GM12878 (cell line): ENCODE data around the gene TH. TPM values are rescaled to one million over a fixed set of nuclear protein-coding genes. Genes with fewer than 3 reads are reported as not detected.
"Not testable (repeated sequence)": the region's sequence is repeated elsewhere in the genome, so short reads cannot be mapped to it uniquely, and the experiment has no call there.

Experiments used
- ATAC-seq: fragments of 200-7000 bp; cut with Tn5 transposase; 3 replicates; pipeline ENCODE4 v1.9.1; 2020; ENCODE audit warnings: mild to moderate bottlenecking, moderate library complexity
- BruUV-seq: library from RNA; stranded (reverse); fragments of 400-500 nt; replicated peaks from 2 replicates; lab custom pipeline; 2021; lab: Mats Ljungman, UMichigan
- CTCF ChIA-PET: fragments of 300-600 bp; sonication (Branson Sonifier 250); formaldehyde crosslinking; extraction: SDS; loops from one replicate; lab custom pipeline; 2021; ENCODE audit warnings: inconsistent platforms; lab: Yijun Ruan, JAX
- POLR2A ChIA-PET: fragments of 350-600 bp; formaldehyde crosslinking; extraction: SDS; loops from one replicate; lab custom pipeline; 2021; ENCODE audit warnings: inconsistent platforms; lab: Charles Lee
- RAD21 ChIA-PET: fragments of 300-600 bp; sonication (Branson Sonifier 250); formaldehyde crosslinking; loops from one replicate; lab custom pipeline; 2023; ENCODE audit warnings: antibody characterized with exemption; ENCODE audit not compliant: unreplicated experiment; lab: Charles Lee
- SMC1A ChIA-PET: fragments of 300-600 bp; sonication (Branson Sonifier 250); formaldehyde crosslinking; loops from one replicate; lab custom pipeline; 2023; ENCODE audit not compliant: unreplicated experiment, uncharacterized antibody; lab: Charles Lee
- DNase-seq: peaks from one replicate; pipeline ENCODE4 v3.0.0-alpha.2; 2011; ENCODE audit warnings: low read depth, low spot score
- FAIRE-seq: peaks from 3 replicates; lab custom pipeline; 2011; peaks lifted over from hg19 to GRCh38; lab: Jason Lieb, UNC
- H2AFZ ChIP-seq: 2 replicates; pipeline ENCODE4 v1.6.0; 2011; ENCODE audit warnings: low read depth, low read length, control low read depth; ENCODE audit not compliant: control insufficient read depth
- H3K27ac ChIP-seq: 2 replicates; pipeline ENCODE4 v1.5.1; 2011; ENCODE audit warnings: control low read depth; ENCODE audit not compliant: control insufficient read depth, insufficient read depth
- H3K27me3 ChIP-seq, 2 experiments: replicated peaks in 1 of 2; 2 replicates each; pipeline versions ENCODE4 v1.6.0 to v1.6.1; 2011; ENCODE audit warnings: low read length in 1 of 2; ENCODE audit not compliant: control insufficient read depth in 2 of 2, insufficient read depth in 2 of 2
- H3K36me3 ChIP-seq, 2 experiments: 2 replicates each; pipeline ENCODE4 v1.5.1; 2011; ENCODE audit warnings: low read length in 1 of 2; ENCODE audit not compliant: control insufficient read depth in 2 of 2, insufficient read depth in 2 of 2
- H3K4me1 ChIP-seq: 2 replicates; pipeline ENCODE4 v1.6.1; 2011; ENCODE audit warnings: mild to moderate bottlenecking, low read length, moderate library complexity, mixed read lengths; ENCODE audit not compliant: control insufficient read depth, insufficient read depth
- H3K4me2 ChIP-seq: 2 replicates; pipeline ENCODE4 v1.6.0; 2011; ENCODE audit warnings: control low read depth; ENCODE audit not compliant: control insufficient read depth, insufficient read depth
- H3K4me3 ChIP-seq: fragments of 200-600 bp; sonication (generic); 2 replicates; pipeline ENCODE4 v1.5.1; 2016
- H3K79me2 ChIP-seq: 2 replicates; pipeline ENCODE4 v1.6.0; 2011; ENCODE audit warnings: low read length; ENCODE audit not compliant: control insufficient read depth, insufficient read depth
- H3K9ac ChIP-seq: 2 replicates; pipeline ENCODE4 v1.8.0; 2011; ENCODE audit warnings: low read length, control low read depth, mixed read lengths; ENCODE audit not compliant: control insufficient read depth, insufficient read depth
- H3K9me3 ChIP-seq: replicated peaks from 3 replicates; pipeline ENCODE4 v1.5.1; 2011; ENCODE audit warnings: mild to moderate bottlenecking, low read length; ENCODE audit not compliant: control insufficient read depth, insufficient read depth
- H4K20me1 ChIP-seq: 2 replicates; pipeline ENCODE4 v1.6.0; 2011; ENCODE audit not compliant: control insufficient read depth, insufficient read depth
- BACH1 ChIP-seq: fragments of 450-650 bp; IDR thresholded peaks from 2 replicates; pipeline ENCODE4 v1.6.1; 2017; ENCODE audit warnings: mild to moderate bottlenecking, borderline replicate concordance
- BHLHE40 ChIP-seq, 2 experiments: fragments of 450-650 bp in 1 of 2; IDR thresholded peaks; 2 replicates each; pipeline ENCODE4 v1.6.1; 2011 to 2017; ENCODE audit warnings: low read depth in 2 of 2, borderline replicate concordance in 1 of 2, improper control_type of control experiment in 1 of 2, low read length in 1 of 2, mild to moderate bottlenecking in 1 of 2
- BMI1 ChIP-seq: fragments of 450-650 bp; IDR thresholded peaks from 2 replicates; pipeline ENCODE4 v1.6.1; 2016; ENCODE audit warnings: mild to moderate bottlenecking, moderate library complexity, borderline replicate concordance
- EED ChIP-seq: sonication (generic); IDR thresholded peaks from 2 replicates; pipeline ENCODE4 v1.6.1; 2016; ENCODE audit warnings: antibody characterized with exemption, low read depth
- RCOR1 ChIP-seq: conservative IDR thresholded peaks from 2 replicates; pipeline ENCODE4 v1.6.1; 2012; ENCODE audit warnings: low read depth, low read length, improper control_type of control experiment
- RUNX3 ChIP-seq: IDR thresholded peaks from 2 replicates; pipeline ENCODE4 v1.6.1; 2012; ENCODE audit warnings: low read length, inconsistent platforms
- SREBF1 ChIP-seq: IDR thresholded peaks from 2 replicates; pipeline ENCODE4 v1.6.1; 2012; ENCODE audit warnings: mild to moderate bottlenecking, low read length
- SRF ChIP-seq, 2 experiments: IDR thresholded peaks; 2 replicates each; pipeline ENCODE4 v1.6.1; 2011; ENCODE audit warnings: low read depth in 2 of 2, low read length in 2 of 2, mild to moderate bottlenecking in 1 of 2, moderate library complexity in 1 of 2
- YY1 ChIP-seq: IDR thresholded peaks from 2 replicates; pipeline ENCODE4 v1.6.1; 2011; ENCODE audit warnings: low read depth, mild to moderate bottlenecking, low read length
- WGBS: methylation state at CpG from one replicate; pipeline ENCODE4 v1.1.6; 2016; ENCODE audit warnings: low lambda C conversion rate; ENCODE audit not compliant: insufficient replicate concordance, insufficient coverage; ENCODE audit errors: missing lambda C conversion rate; 5-methylcytosine and 5-hydroxymethylcytosine counted together
- in situ Hi-C: fragments of 300-500 bp; cut with MboI; formaldehyde crosslinking; loops from 9 replicates; pipeline ENCODE4 v1.14.3; 2018; ENCODE audit warnings: mixed read lengths
- intact Hi-C: fragments of 100-400 bp; cut with micrococcal nuclease; formaldehyde crosslinking; loops from one replicate; pipeline ENCODE4 v1.14.2; 2022; ENCODE audit not compliant: unreplicated experiment
- polyA plus RNA-seq, 11 experiments: library from polyadenylated mRNA; depleted of rRNA in 4 of 11; unstranded in 6 of 11; stranded (reverse) in 5 of 11; fragments of >200 nt; fragmentation: Nextera tagmentation in 4 of 11; fragmentation: Illumina TruSeq in 1 of 11; extraction: Ambion mirVana in 4 of 11; extraction: Trizol in 1 of 11; gene quantifications; 1 replicate in 1 of 11; 2 replicates in 10 of 11; pipeline versions ENCODE4 v1.2.1 to v1.2.3, GENCODE V29; 2011 to 2016; ENCODE audit warnings: inconsistent platforms in 2 of 11, missing spikeins in 2 of 11, low read depth in 1 of 11
- total RNA-seq, 4 experiments: library from RNA; depleted of rRNA in 3 of 4; stranded (reverse); fragments of >200 nt in 3 of 4; fragmentation: Illumina TruSeq in 1 of 4; extraction: Trizol in 1 of 4; gene quantifications; 2 replicates each; pipeline versions ENCODE4 v1.2.1 to v1.2.3, GENCODE V29; 2013 to 2021
- TF ChIP-seq, protein P1 (sequence below): IDR thresholded peaks from 2 replicates; pipeline ENCODE4 v1.6.1; 2011; ENCODE audit warnings: low read depth, mild to moderate bottlenecking, low read length, moderate library complexity, borderline replicate concordance; ENCODE audit errors: extremely low read depth
- TF ChIP-seq, protein P2 (sequence below): fragments of 450-650 bp; IDR thresholded peaks from 2 replicates; pipeline ENCODE4 v1.6.1; 2018; ENCODE audit warnings: mild to moderate bottlenecking, low read depth, moderate library complexity; ENCODE audit not compliant: partially characterized antibody
- TF ChIP-seq, protein P3 (sequence below): IDR thresholded peaks from 2 replicates; pipeline ENCODE4 v1.6.1; 2011; ENCODE audit warnings: mild to moderate bottlenecking, low read depth, low read length, moderate library complexity; ENCODE audit not compliant: insufficient replicate concordance

Gene TH
- total and polyA plus RNA-seq, 10 of the 15 experiments (the other 5 are each of a cell fraction or from before 2014, with no cell fraction given), result not detected

DNA sequence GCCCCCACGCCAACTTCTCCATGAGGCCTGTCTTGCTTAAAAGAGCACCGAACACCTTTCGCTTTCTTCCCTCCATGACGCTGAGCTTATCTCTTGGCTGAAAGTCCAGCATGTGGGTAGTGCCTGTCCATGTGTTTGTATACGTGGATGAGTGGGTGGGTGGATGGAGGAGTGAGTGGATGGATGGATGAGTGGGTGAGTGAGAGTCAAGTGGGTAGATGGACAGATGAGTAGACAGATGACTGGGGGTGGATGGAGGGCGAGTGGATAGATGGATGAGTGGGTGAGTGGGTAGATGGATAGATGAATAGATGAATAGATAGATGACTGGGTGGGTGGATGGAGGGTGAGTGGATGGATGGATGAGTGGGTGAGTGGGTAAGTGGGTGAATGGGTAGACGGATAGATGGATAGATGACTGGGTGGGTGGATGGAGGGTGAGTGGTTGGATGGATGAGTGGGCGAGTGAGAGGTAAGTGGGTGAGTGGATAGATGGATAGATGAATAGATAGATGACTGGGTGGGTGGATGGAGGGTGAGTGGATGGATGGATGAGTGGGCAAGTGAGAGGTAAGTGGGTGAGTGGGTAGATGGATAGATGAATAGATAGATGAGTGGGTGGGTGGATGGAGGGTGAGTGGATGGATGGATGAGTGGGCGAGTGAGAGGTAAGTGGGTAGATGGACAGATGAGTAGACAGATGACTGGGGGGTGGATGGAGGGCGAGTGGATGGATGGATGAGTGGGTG is 46.7 kb downstream of the TH start:
- ATAC-seq, RAD21 ChIA-PET, H4K20me1 ChIP-seq, H3K9me3 ChIP-seq, H3K4me1 ChIP-seq, BruUV-seq, H3K9ac ChIP-seq, H3K27me3 ChIP-seq, DNase-seq, in situ Hi-C loops, H3K36me3 ChIP-seq, H3K27ac ChIP-seq, H3K79me2 ChIP-seq, H3K4me3 ChIP-seq, POLR2A ChIA-PET, H3K4me2 ChIP-seq, FAIRE-seq, intact Hi-C loops, H2AFZ ChIP-seq: not testable (repeated sequence)
- CTCF ChIA-PET, result interaction anchor here (2.7 kb wide), 1 partner anchor 26 kb away, joined by 11 read pairs; no protein-coding TSS in a partner anchor
- WGBS, result 41% methylated on average over 8 of the region's 10 CpGs
- SMC1A ChIA-PET, result interaction anchor here (1.3 kb wide), 1 partner anchor 9 kb away, joined by 3 read pairs; no protein-coding TSS in a partner anchor

DNA sequence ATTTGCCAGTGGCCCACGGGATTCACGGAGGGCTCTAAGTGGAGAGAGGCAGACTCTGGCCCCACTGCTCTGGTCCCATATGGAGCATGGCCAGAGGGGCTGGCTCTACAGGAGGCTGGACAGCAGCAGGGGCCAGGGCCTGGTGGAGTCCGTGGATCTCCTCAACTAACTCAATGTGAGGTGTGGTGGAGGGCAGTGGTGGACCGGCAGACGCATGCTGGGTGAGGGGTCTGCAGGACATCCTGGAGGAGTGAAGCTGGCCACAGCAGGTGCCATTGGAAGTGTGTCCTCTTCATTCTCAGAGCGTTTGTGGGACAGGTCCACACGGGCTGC is 48.0 kb downstream of the TH start:
- no TSS peak for BruUV-seq
- Histone ChIP-seq H2AFZ (no peak overlapping the region), H3K4me3 (no peak overlapping the region), H3K36me3 (no peaks in the 10 kb centered on the region), H3K4me2 (no peak overlapping the region), H3K79me2 (no peaks in the 10 kb centered on the region), H3K27me3 (no peaks in the 10 kb centered on the region; a peak in 1 of 4 replicates), H3K4me1 (no peaks in the 10 kb centered on the region), H3K27ac (no peak overlapping the region), H4K20me1 (no peaks in the 10 kb centered on the region), H3K9ac (no peak overlapping the region), H3K9me3 (no peaks in the 10 kb centered on the region)
- POLR2A ChIA-PET, result no interaction called here
- RAD21 ChIA-PET, result no interaction called here
- SMC1A ChIA-PET, result interaction anchor here (1.3 kb wide), 1 partner anchor 8 kb away, joined by 3 read pairs; no protein-coding TSS in a partner anchor
- CTCF ChIA-PET, result interaction anchor here (2.7 kb wide), 1 partner anchor 28 kb away, joined by 11 read pairs; no protein-coding TSS in a partner anchor
- ATAC-seq (no peak), FAIRE-seq (no peak), DNase-seq (no peak)
- in situ Hi-C loops (no loop called here), intact Hi-C loops (no loop called here)
- 27% methylated on average over 6 of the region's 7 CpGs for WGBS
- TF ChIP-seq, protein P1, sequence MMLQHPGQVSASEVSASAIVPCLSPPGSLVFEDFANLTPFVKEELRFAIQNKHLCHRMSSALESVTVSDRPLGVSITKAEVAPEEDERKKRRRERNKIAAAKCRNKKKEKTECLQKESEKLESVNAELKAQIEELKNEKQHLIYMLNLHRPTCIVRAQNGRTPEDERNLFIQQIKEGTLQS, result no peak
- no peak for TF ChIP-seq EED
- no peak for TF ChIP-seq SREBF1
- TF ChIP-seq, protein P2, sequence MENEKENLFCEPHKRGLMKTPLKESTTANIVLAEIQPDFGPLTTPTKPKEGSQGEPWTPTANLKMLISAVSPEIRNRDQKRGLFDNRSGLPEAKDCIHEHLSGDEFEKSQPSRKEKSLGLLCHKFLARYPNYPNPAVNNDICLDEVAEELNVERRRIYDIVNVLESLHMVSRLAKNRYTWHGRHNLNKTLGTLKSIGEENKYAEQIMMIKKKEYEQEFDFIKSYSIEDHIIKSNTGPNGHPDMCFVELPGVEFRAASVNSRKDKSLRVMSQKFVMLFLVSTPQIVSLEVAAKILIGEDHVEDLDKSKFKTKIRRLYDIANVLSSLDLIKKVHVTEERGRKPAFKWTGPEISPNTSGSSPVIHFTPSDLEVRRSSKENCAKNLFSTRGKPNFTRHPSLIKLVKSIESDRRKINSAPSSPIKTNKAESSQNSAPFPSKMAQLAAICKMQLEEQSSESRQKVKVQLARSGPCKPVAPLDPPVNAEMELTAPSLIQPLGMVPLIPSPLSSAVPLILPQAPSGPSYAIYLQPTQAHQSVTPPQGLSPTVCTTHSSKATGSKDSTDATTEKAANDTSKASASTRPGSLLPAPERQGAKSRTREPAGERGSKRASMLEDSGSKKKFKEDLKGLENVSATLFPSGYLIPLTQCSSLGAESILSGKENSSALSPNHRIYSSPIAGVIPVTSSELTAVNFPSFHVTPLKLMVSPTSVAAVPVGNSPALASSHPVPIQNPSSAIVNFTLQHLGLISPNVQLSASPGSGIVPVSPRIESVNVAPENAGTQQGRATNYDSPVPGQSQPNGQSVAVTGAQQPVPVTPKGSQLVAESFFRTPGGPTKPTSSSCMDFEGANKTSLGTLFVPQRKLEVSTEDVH, result no peak
- TF ChIP-seq, protein P3, sequence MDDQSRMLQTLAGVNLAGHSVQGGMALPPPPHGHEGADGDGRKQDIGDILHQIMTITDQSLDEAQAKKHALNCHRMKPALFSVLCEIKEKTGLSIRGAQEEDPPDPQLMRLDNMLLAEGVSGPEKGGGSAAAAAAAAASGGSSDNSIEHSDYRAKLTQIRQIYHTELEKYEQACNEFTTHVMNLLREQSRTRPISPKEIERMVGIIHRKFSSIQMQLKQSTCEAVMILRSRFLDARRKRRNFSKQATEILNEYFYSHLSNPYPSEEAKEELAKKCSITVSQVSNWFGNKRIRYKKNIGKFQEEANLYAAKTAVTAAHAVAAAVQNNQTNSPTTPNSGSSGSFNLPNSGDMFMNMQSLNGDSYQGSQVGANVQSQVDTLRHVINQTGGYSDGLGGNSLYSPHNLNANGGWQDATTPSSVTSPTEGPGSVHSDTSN, result no peak
- TF ChIP-seq BACH1, result no peak
- no peak for TF ChIP-seq BMI1
- no peak for TF ChIP-seq YY1
- TF ChIP-seq BHLHE40 (IDR thresholded peaks at IDR 0.05; ENCODE audit: borderline replicate concordance in 1 of 2, low read depth in 2 of 2, low read length in 1 of 2), result no peak
- no peak for TF ChIP-seq SRF (IDR thresholded peaks at IDR 0.05; ENCODE audit: low read depth in 2 of 2, low read length in 2 of 2)
- TF ChIP-seq RCOR1, result no peak
- TF ChIP-seq RUNX3, result no peak
